NCI-H1436 treated with DMSO at 0.1 percent for 48 hours (cell line): ENCODE measurements around the gene OR4D10.

Experiments used
- DNase-seq: peaks from one replicate; lab custom pipeline; 2025; lab: John Stamatoyannopoulos, UW

OR4D10 gene

GRCh38 chr11:59528711-59529110 is 55.6 kb downstream of the OR4D10 start:
- no peak for DNase-seq
